NCI-H1694 treated with DMSO at 0.1 percent for 48 hours (cell line): ENCODE measurements around the gene HOOK1.

ENCODE experiments used
- DNase-seq: peaks from one replicate; lab custom pipeline; 2025; lab: John Stamatoyannopoulos, UW

HOOK1 gene

DNA sequence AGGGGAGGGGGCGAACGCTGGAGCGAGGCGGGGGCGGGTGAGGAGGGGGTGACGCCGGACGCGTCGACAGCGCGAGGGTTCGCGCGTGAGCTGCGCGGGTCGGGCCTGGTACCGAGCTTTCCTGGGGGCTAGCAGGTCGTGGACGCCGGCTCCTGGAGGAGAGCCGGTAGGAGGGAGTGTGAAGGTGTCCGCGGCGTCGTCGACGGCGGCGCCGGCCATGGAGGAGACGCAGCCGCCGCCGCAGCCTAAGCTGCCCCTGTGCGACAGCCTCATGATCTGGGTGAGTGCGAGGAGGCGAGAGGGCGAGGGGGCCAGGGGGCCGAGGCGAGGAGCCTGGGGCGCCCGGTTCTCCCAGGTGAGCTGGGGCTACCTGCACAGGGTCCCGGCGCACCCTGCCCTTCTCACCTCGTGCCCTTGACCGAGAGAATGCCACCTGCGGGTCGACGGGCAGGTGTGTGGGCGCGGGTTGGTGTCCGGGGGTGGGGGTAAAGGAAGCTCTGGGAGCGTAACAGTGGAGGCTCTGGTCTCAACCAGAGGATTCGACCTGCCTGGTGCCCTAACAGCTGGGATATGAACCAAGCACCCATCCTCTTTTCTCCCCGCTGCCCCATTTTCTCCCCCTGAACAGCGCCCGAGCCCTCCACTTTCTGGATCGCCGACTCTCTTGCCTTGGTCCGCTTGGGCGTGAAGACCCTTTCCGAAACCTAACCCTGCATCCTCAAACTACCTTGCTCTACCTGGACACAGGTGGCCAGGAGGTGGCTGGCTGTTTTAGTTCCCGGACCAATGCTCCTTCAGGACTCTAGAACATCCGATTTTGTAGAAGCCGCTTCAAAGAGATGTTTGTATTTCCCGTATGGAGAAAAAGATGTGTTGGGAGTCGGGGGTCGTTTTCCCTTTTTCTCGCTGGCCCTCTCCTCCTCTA lies at the start of gene HOOK1:
HOOK1 (plus strand) TSS at position 49 of the 925 bp plus-strand sequence; CDS start at position 218, 169 bp downstream.
- DNase-seq: peak; percentile 66

DNA sequence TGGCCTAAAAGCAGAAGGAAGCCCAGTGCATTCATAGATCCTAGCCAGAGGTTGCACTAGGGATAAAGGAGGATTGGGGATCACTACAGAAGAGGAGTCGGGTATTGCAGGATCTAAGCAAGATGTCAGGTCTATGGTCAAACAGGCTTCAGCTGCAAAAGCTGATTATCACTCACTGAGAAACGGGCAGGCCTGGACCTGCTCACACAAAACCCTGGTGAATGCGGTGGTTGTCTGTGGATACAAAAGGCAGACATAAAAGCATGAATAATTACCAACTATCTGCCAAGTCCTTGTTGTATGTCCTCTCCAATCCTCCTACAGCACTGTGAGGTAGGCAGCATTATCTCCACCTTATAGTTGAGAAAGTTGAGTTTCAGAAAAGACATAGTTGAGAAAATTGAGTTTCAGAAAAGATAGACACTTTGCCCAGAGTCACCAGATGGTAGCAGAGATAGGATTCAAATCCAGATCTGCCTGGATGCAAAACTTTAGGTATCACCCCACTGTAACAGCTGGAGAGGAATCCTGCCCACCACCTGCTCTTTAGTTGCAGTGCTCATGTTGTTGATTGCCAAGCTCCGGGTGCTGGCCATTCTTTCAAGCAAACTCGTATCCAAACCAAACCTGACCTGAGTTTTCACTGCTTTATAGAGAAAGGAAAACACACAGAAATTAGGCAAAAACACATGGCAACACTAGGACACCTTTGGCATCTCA lies 49.6 kb upstream of the HOOK1 start:
- peak; percentile 75 for DNase-seq

DNA sequence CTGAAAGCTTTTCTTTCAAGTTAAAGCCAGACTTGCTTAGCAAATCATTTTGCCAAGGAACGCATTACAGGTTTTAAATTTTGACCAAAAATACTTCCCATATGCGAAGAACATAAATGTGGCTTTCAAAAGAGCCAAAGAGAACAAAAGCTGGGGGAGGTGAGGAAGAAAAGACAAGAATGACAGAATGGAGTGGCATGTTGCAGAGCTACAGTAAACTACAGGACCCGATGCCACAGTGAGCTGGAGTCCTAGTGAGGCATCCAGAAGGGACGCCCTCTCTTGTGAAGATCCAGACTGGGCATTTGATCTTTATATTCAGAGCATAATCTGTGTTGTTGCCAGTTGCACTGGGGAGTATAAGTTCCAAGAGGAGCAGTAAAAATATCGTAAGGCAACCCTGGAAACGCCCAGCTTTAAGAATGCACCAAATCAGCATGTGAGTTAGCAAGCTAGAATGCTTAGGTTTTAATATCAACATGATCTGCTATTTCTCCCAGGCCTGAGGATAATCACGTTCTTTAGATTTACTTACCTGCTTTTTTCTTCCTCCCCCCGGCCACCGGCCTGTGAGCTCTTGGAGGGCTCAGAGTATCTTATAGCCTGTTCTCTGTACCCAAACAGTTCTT lies 48.4 kb upstream of the HOOK1 start:
- DNase-seq: peak; percentile 13

DNA sequence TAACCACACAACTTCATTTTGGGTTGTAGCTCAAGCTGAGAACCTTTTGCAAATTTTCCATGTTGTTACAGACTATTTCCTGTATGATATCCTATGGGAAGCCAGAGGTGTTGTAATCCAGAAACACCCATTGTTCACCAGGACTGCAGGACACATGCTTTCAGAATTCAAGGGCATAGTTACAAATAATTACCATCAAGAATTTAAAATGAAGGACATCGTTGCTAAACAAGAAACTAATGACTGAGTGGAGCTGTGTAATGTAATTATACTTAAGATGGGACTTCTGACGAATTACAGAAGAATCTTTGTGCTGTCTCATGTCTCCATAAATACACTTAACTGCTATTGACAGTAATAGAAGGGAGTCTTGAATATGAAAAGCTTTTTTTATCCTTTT lies 47.6 kb upstream of the HOOK1 start:
- no peak for DNase-seq

DNA sequence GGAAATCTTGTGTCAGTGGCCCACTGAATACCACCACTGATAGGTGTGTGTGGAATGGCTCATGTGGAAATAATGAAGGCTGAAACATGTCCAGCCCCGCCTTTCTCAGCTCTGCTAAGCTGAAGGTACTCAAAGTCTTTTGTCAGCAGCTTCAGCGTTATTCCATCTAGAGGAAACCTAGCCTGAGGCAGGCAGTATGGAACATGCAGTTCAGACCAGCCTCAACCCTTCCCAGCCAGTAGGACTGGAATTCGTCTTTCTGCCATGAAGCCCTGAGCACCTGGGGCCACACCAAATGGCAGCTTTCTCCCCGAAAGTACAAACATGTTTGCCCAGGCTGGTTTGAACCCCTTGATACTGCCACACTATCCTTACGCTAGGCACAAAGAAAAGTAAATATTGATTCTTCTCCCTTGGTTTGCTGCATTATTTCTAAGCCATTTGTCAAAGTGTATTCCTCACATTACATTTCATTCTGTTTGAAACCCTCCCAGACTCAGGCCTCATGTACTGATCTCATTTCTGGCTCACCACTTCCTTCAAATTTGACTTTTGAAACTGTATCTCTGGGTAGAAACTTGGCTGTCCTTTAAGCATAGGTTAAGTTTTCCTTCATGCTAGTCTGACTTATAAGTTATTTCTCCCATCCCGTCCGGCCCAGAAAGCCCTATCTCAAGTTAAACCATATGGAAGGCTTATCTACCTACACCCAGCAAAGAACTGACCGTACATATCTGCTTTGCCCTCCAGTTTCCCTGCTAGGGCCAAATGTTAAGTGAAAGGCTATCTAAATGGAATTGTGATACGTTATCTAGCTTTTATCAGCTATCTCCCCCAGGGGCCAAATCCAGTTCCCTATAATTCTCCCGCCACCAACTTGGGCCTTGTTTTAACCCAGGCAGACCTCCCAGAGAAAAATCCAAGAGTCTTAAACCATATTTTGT lies 45.7 kb upstream of the HOOK1 start:
- DNase-seq: no peak

DNA sequence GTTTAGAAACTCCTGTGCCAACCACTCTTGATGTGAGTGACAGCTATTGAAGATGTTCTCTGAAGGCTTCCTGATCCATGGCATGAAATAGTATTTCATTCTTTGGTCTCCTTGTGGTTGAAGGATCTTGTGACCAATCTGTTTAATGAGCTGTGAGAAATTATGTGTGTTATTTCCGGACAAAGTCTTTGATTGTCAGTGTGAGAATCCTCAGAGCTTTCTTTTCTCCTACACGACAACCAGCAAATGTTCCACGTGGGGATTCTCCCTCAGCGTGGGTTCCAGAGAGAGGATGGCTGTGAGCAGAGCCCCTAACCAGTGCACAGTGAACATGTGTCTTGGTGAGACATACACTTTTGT lies 45.0 kb upstream of the HOOK1 start:
- no peak for DNase-seq

DNA sequence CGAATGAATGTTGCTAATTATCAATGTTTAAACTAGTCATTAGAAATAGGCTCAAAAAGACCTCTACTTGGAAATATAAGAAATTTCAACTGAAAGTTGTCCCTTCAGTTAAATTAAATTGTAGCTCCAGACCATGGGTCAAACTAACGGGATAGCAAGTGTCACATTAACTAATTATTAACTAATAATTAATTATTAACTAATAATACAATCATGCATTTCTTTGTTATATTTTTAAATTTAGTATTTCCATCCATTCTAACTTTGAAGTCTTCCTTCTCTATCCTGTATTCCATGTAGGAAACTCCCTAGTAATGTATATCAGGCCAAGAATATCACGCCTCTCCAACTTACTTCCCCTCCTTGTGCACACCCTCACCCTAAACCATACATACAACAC lies 43.4 kb upstream of the HOOK1 start:
- DNase-seq: no peak

DNA sequence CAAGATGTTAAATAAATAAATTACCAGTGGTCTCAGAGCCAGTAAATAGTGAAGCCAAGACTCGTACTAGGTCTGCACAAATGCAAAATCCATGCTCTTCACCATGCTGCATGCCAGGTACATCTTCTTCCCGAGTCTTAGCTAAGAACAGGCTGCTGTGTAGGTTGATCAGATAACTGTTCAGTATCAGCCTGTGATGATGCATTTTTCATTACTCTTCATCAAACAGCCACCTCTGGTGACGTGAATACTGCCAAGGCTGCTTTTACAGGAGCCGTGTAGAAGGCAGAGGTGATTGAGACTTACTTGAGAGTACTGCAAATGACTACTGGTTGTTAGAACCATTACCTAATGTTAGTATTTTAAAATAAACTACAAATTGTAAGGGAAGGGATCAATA lies 39.3 kb upstream of the HOOK1 start:
- DNase-seq: no peak

DNA sequence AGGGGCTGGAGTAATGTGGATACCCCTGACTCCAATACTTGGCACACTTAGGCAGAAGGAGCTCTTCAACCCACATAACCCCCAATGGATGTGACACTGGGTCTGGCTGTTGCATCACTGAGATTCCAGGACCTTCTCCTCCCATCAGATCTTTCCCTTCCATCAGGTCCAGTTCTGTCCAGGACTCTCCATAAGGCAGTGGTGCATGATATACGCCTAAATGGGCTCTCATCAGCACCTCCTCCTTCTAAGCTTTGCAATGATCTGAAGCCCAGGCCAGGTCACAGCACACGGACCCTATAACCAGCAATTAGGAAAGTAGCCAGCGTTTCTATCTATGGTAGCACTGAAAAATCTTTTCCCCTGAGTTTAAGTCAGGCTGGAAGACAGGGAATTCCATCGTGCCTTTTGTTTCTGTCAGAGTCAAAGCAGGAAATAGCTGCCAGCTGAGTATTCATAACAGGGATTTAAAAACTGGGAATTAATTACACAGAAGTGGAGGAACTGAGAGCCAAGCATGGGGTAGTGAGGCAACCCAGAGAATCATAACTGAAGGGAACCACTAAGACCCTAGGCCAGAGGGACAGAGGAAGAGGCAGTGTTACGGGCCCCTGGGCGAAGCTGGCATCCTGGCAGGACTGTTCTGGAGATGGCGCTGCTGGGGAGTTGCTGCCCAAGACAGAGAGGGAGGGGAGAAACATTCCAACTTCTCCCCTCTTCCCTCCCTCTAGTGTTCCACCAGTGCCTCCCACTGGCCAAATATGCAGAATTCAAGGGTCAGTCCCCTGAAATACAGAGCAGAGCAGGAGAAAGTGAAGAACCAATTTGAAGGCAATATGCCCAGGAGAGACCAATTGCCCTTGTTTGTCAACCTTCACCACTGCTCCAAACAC lies 37.5 kb upstream of the HOOK1 start:
- no peak for DNase-seq

DNA sequence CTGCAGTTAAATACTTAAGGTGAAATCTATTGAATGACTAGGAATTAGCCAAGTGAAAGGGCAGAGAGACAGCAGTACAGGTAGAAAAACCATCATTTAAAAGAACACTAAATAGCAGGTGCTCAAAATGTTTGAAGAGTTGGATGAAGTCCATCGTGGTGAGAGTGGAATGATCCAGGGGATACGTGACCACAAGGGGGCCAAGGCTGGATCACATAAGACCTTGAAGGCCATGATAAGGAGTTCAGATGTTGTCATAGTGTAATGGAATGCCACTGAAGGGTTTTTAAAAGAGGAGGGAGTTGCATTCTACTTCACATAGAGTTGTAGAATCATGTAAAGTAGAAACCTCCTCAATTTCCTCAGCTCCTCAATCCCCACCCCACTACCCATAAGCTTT lies 34.8 kb upstream of the HOOK1 start:
- no peak for DNase-seq

DNA sequence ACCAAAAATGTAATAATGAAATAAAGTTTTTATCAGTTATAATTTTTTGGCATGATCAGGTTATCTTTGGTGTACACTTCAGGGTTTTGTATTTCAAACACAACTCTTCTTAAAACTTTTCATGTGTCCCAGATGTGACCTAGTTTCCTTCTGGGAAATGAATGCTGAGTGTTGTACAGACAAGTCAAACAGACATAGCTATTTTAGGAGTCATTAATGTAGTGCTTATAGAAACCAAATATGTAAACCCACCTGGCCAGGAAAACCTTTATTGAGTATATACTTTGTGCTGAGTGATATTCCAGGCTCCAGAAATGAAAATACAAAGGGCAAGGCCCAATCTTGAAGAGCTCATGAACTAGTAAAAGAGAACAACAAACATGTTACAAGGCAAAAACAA lies 25.9 kb upstream of the HOOK1 start:
- no peak for DNase-seq

DNA sequence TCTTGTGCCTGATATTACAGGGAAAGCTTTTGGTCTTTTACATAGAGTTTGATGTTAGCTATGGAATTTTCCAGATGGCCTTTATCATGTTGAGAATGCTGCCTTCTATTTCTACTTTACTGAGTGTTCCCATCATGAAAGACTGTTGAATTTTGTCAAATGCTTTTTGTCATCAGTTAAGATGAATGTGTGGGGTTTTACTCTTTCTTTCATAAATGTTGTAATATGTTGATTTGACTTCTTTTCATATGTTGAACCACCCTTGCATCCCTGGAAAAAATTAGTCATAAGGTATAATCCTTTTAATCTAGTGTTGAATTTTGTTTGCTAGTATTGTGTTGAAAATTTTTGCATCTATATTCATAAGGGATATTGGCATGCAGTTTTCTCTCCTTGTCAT lies 16.1 kb upstream of the HOOK1 start:
- no peak for DNase-seq

DNA sequence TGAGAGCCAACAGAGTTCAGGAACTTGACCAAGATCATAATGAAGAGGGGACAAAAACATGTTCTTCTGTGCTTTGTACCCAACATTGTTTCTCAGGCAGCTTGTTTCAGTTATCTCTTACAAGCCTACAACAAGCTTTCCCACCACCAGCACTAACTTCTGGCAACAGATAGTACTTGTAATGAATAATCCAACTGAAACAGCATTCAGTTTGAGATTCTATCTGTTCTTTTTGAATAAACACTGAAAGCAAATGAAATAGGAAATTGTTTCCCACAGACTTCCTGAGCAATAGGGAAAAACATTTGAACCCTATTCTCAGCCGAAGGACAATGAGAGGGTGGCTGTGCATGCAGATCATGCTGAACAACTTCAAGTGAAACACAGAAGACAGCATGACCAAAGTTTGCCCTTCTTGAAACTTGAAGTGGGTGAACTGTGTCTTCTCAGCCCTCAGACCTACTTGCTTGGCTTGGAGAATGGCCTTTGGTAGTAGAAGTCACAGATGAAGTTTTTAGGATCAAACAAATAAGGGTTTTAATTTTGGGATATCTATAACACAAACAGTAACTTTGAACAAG lies 11.2 kb upstream of the HOOK1 start:
- no peak for DNase-seq

DNA sequence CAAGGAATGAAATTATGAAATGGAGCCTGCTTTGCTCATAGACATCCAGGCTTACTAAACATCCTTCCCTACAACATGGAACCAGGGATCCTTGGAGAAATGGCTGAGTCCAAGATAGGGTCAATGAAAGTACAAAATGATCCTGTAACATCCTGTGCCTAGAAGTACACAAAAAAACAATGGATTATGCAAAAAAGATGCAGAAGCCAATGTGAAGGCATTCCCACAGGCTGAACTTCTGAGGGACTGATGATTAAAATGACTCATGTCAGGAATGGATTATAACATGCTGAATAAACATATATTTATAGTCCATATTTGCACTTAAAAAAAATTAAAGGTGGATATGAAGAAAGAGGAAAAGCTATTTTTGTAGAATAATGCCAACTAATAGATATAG lies 10.4 kb upstream of the HOOK1 start:
- no peak for DNase-seq

DNA sequence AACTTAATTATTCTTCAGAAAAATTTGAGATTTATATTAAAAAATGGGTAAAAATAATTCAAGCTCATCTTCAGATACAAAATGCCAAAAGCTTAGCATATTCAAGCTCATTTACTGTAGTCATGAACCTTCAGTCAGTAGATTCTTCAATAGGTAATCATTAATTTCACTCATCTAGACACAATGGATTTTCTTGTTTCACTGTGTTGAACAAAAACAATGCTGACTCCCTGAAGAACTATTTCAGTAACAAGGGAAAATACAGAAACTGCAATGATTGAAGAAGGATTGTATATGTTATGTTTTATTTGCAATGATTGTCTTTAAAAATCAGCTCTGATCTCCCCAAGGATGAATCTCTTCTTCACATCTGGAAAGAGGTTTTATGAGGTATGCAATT lies 9.2 kb upstream of the HOOK1 start:
- no peak for DNase-seq

DNA sequence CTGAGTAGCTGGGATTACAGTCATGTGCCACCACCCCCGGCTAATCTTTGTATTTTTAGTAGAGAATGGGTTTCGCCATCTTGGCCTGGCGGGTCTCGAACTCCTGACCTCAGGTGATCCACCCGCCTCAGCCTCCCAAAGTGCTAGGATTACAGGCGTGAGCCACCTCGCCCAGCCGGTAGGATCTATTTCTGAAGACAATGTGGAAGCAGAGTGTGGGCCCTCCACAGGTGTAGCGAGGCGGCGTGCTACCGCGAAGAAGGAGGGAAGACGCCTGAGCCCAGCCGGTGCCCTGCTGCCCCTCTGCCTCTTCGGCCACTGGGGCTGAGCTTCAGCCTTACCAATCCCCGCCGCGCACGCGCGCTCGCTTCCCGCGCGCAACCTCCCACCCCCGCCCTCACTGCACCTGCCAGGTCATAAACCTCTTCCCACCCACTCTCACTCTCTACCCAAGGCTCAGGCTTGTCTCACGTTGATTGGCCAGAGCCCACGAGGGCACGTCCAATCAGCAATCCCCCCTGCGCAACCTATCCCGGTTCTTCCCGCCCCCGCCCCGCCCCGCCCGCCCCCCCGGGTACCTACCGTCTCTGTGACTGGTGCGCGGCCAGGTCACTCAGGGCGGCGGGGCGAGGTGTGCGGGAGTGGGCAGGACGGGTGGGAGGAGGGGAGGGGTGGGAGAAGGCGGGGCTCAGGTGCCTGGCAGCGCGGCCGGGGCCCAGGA lies 409 bp upstream of the HOOK1 start:
- peak; percentile 68 for DNase-seq

DNA sequence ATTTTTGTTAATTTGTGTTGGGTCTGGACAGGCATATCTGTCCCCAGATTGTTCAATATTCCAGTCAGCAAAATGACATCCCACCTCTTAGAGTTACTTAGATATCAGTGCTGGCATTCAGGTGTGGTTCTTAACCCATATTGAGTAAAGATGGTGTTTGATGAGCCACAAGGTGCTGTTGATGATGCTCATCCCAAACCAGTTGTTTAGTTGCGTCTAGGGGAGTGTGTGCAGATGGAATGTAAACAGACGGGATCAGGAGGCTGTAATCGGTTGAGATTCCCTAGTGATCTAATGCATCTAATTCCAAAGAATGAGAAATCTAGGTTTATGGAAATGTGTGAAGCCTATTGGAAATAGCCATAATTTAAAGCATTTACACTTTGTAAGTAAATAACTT lies 1.1 kb downstream of the HOOK1 start:
- DNase-seq: no peak

DNA sequence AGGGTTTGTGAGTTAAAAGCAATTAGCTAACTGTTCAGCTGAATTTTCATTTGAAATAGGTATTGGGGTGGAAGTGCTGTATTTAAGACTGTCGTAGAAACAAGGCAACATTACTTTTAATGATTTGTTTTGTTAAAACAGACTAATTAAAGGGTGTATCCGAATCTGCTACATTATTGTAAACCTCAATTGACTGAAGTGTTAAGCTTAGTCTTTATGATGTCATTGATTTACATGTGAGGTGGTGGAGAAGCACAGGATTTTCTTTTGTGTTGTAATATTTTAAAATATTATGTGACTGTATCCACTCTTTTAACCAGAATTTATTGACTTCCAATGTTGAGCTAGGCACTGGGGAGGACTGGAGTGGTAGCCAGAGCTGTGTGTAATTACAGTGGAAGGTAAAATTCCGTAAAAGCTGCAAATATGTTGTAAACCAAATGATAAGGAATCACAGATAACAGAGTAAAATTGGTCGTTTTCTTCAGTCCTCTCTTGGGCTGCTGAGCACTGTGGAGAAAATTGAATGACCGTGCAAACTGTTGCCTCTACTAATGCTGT lies 1.6 kb downstream of the HOOK1 start:
- no peak for DNase-seq
